ENCODE data around the gene PRELID1.
"Not testable (repeated sequence)": the region's sequence is repeated elsewhere in the genome, so short reads cannot be mapped to it uniquely, and the experiment has no call there.

Gene PRELID1

DNA sequence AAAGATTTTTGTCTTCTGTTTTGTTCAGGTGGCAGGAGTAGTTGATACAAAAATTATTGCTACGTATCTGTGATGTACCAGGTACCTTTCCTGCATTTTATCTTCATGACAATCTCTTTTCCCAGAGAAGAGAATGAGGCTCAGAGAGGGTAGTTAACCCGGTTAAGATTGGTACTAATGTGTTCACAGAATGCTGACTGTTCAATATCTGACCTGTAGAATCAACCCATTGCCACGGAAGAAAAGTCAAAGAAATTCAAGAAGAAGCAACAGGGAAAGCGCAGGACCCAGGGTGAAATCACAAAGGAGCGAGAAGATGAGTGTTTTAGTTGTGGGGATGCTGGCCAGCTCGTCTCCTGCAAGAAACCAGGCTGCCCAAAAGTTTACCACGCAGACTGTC, 11.9 kb upstream of the PRELID1 start:
- no peaks in the 10 kb centered on the region for H3K27me3 Mint-ChIP-seq
- DNase-seq (no peak), ATAC-seq (no peak)
- peaks cover 24% of the 10 kb centered on the region for H3K4me1 Mint-ChIP-seq
- no peaks in the 10 kb centered on the region for H3K9me3 Mint-ChIP-seq
- H3K27ac Mint-ChIP-seq, result no peak overlapping the region
- no peak overlapping the region for H3K4me3 Mint-ChIP-seq

DNA sequence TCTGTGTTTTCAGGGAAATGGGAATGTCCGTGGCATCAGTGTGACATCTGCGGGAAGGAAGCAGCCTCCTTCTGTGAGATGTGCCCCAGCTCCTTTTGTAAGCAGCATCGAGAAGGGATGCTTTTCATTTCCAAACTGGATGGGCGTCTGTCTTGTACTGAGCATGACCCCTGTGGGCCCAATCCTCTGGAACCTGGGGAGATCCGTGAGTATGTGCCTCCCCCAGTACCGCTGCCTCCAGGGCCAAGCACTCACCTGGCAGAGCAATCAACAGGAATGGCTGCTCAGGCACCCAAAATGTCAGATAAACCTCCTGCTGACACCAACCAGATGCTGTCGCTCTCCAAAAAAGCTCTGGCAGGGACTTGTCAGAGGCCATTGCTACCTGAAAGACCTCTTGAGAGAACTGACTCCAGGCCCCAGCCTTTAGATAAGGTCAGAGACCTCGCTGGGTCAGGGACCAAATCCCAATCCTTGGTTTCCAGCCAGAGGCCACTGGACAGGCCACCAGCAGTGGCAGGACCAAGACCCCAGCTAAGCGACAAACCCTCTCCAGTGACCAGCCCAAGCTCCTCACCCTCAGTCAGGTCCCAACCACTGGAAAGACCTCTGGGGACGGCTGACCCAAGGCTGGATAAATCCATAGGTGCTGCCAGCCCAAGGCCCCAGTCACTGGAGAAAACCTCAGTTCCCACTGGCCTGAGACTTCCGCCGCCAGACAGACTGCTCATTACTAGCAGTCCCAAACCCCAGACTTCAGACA, 9.6 kb upstream of the PRELID1 start:
- DNase-seq (no peak), ATAC-seq (no peak)
- Mint-ChIP-seq H3K27ac (peak overlapping the region; percentile 19 to 40), H3K4me1 (peaks cover 42% of the 10 kb centered on the region), H3K27me3 (no peaks in the 10 kb centered on the region), H3K9me3 (no peaks in the 10 kb centered on the region), H3K4me3 (no peak overlapping the region)

DNA sequence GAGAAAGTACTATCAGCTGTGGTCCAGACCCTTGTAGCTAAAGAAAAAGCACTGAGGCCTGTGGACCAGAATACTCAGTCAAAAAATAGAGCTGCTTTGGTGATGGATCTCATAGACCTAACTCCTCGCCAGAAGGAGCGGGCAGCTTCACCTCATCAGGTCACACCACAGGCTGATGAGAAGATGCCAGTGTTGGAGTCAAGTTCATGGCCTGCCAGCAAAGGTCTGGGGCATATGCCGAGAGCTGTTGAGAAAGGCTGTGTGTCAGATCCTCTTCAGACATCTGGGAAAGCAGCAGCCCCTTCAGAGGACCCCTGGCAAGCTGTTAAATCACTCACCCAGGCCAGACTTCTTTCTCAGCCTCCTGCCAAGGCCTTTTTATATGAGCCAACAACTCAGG, 9.0 kb upstream of the PRELID1 start:
- ATAC-seq, result no peak
- Mint-ChIP-seq H3K9me3 (no peaks in the 10 kb centered on the region), H3K4me1 (peaks cover 48% of the 10 kb centered on the region), H3K27ac (no peak overlapping the region), H3K27me3 (no peaks in the 10 kb centered on the region), H3K4me3 (no peak overlapping the region)
- no peak for DNase-seq

DNA sequence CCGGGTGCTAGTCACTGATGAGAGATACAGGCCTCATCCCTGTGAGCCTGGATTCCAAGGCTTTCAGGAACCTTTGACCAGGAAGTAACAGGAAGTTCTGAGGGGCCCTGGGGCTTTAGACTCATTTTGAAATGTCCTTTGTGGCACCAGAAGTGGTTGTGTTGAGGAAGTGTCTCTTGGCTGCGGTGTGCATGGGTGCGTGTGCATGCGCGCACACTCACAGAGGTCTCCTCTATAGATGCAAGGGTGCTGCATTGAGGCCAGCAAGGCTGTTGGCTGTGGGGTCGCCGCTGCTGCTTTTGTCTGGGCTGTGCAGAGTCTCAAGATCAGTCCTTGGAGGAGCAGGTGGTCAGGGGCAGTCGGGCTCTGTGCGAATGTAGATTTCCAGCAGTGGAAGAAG, 7.7 kb upstream of the PRELID1 start:
- peak overlapping the region; percentile 23 to 76 for H3K27ac Mint-ChIP-seq
- H3K9me3 Mint-ChIP-seq, result no peaks in the 10 kb centered on the region
- peak overlapping the region in 1 of 2 donors; percentile 37 for H3K4me3 Mint-ChIP-seq
- peaks cover 61% of the 10 kb centered on the region for H3K4me1 Mint-ChIP-seq
- DNase-seq (no peak), ATAC-seq (no peak)
- H3K27me3 Mint-ChIP-seq, result no peaks in the 10 kb centered on the region

DNA sequence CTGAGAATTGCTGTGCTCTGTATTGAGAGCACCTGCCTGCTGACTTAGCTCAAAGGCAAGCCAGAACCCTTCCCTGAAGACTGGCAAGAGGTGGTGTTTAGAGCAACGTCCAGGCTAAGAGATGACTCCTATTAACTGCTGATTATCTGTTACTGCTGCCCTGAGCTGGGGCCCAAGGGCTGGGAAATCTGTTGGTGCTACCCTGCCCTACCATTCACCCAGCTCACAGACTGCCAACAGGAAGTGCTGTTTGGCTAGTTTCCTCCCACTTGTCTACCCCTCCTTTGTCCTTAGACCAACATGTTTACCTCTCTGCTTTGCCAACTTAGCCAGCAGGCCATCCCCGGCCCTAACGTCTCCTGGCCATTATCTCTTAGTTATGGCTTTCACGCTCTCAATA, 7.0 kb upstream of the PRELID1 start:
- ATAC-seq (no peak), DNase-seq (no peak)
- Mint-ChIP-seq H3K27me3 (no peaks in the 10 kb centered on the region), H3K4me1 (peaks cover 68% of the 10 kb centered on the region), H3K9me3 (no peaks in the 10 kb centered on the region), H3K4me3 (peak overlapping the region in 1 of 2 donors; percentile 5), H3K27ac (peak overlapping the region; percentile 52 to 76)

DNA sequence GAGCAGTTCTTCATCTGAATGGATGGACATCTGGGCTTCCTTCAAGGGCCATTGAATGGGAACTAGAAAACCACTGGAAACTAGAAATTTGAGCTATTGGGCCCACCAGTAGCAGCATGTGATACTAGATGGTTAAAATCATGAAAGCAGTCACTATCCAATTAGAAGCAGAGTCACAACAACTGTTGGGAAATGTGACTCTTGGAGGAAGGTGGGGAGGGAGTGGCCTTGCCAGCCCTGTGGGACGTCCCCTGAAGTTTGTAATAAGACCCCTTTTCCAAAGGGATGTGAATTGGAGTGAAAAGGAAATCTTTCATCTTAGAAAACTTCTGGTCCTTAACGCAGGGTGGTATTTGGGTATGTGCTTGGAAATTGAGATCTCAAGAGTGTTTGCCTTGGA, 5.7 kb upstream of the PRELID1 start:
- Mint-ChIP-seq H3K27ac (no peak overlapping the region), H3K9me3 (no peaks in the 10 kb centered on the region), H3K27me3 (no peaks in the 10 kb centered on the region), H3K4me1 (peaks cover 79% of the 10 kb centered on the region), H3K4me3 (no peak overlapping the region)
- no peak for ATAC-seq
- no peak for DNase-seq

DNA sequence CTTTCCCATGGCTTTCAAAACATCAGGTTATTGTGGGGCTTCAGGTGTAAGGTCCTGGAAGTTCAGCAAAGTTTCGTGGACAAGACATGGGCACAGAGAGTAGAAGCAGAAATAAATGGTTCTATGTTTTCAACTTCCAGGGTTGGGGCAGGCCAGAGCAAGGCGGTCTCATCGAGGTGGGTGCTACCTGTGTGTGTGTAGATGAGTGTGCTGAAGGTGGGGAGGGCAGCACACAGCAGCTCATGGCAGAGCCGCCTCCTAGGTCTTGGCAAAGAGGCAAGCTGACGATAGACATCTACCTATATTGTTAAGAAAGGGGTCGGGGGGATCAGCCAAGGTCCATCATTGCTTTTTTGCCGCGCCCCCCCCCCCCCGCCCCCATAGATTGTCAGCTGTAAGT, 3.9 kb upstream of the PRELID1 start:
- peaks cover 82% of the 10 kb centered on the region for H3K4me1 Mint-ChIP-seq
- H3K4me3 Mint-ChIP-seq, result no peak overlapping the region
- no peaks in the 10 kb centered on the region for H3K27me3 Mint-ChIP-seq
- no peak for DNase-seq
- H3K9me3 Mint-ChIP-seq, result no peaks in the 10 kb centered on the region
- no peak for ATAC-seq
- peak overlapping the region in 1 of 2 donors; percentile 47 for H3K27ac Mint-ChIP-seq

DNA sequence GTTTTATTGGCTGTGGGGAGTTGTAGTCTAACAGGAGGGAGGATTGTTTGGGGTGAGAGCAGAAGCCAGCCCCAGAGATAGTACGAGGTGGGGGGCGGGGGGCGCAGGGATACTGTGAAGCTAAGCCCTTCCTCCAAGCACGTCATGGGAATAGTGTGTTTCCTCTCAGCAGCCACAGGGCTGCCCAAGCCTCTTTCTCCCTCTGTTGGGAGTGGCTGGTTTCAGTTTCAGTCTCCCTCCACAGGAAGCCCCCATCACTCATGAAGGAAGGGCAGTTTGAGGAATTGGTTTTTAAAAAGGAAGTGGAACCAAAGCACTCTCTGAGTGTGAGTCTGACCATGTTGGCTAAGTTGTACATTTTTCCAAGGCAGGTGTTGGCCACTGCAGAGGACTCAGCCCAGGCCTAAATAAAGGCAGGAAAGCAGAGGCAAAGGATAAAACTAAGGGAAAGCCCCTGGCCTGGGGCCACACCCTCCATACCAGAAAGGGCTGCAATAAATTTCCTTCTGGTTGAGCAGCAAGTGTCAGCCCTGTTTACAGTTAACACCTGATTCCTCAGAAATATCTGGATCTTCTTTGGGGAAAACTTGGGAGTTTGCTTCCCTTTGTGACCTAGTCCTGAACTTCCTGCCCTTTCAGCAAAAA, 3.2 kb upstream of the PRELID1 start:
- Mint-ChIP-seq H3K27ac (peak overlapping the region; percentile 88 to 91), H3K9me3 (no peaks in the 10 kb centered on the region), H3K4me1 (peaks cover 84% of the 10 kb centered on the region), H3K4me3 (peak overlapping the region; percentile 65 to 88), H3K27me3 (no peaks in the 10 kb centered on the region)
- DNase-seq (peak in 1 of 2 donors; percentile 51), ATAC-seq (peak; percentile 46)

DNA sequence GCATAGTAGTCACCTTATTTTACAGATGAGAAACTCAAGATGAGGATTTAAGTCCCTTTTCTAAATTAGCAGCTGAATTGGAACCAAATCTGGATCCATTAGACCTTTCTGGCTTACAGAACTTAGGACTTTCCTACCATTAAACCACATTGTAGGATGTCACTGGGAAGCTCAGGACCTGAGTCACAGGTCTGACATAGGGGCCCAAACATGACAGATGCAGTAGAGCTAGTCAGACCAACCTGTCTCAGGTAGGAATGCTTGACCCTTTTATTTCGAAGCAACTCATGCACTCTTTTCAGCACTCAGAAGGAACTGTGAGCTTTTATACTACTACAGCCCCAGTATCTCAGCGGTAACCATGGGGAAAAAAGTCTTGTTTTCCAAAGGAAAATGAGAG, 2.6 kb upstream of the PRELID1 start:
- H3K27me3 Mint-ChIP-seq, result no peaks in the 10 kb centered on the region
- peak overlapping the region in 1 of 2 donors; percentile 33 for H3K27ac Mint-ChIP-seq
- ATAC-seq (no peak), DNase-seq (no peak)
- peak overlapping the region; percentile 65 to 88 for H3K4me3 Mint-ChIP-seq
- peaks cover 84% of the 10 kb centered on the region for H3K4me1 Mint-ChIP-seq
- no peaks in the 10 kb centered on the region for H3K9me3 Mint-ChIP-seq

DNA sequence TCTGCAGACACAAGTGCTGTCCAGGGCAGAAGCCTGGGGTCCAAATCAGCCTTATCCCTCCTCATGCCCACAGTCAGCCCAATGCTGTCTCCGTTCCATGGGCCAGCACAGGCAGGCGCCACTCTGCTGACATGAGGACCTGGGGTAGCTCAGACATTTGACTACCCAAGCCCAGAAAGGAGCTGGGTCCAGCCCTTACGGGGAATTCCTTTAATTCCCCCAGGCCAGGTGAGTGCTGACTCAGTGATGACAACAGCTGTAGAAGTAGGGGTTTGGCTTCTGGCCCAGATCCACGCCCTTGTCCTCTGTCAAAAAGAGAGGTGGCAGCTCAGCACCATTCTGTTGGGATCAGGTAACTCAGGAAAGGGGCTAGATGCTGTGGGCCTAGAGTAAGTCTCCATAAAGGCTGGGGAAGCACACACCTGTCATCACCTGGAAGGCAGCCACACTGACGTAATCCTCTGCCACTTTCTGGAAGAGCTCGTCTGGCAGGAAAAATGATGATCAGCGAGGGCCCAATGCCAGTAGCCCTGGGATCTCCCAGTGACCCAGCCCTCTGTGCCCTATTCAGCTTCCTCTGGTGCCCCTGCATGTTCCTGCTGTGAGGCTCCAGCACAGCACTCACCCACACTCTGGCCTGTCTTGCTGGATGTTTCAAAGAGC, 2.0 kb upstream of the PRELID1 start:
- peaks cover 84% of the 10 kb centered on the region for H3K4me1 Mint-ChIP-seq
- ATAC-seq, result no peak
- no peak for DNase-seq
- no peaks in the 10 kb centered on the region for H3K27me3 Mint-ChIP-seq
- H3K9me3 Mint-ChIP-seq, result no peaks in the 10 kb centered on the region
- peak overlapping the region in 1 of 2 donors; percentile 95 for H3K27ac Mint-ChIP-seq
- peak overlapping the region; percentile 88 to 90 for H3K4me3 Mint-ChIP-seq

DNA sequence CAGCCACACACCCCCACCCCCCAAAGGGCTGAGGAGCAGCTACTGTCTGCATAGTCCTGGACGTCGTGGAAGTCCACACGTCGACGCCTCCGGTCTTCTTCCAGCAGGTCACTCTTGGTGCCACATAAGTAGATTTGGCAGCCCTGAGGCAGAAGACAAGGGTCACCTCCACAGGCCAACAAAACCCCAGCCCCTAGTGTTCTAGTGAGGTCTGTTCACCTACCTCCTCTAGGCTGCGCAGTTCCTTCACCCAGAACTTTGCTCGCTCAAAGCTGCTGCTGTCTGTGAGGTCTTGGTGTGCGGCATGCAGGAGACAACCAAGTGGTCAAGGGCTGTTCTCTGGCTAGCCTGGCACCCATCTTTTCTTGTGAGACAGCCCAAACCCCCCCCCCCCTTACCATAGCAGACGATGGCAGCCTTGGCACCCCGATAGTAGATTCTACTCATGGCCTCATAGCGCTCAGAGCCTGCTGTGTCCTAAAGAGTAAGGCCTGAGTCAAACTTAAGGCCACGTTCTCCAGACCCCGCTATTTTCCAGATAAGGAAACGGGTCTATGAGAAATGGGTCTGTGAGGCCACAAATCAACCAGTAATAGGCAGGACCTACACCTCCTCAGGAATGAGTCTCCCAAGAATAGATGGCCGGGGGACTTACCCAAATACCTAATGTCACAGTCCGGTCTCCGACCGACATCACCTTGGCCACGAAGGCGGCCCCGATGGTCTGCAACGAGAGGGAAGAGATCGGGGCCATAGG, 1.1 kb upstream of the PRELID1 start:
- Mint-ChIP-seq H3K9me3 (no peaks in the 10 kb centered on the region), H3K4me1 (peaks cover 79% of the 10 kb centered on the region), H3K4me3 (peak overlapping the region; percentile 88 to 90), H3K27ac (peak overlapping the region; percentile 65 to 95), H3K27me3 (no peaks in the 10 kb centered on the region)
- DNase-seq (no peak), ATAC-seq (no peak)

DNA sequence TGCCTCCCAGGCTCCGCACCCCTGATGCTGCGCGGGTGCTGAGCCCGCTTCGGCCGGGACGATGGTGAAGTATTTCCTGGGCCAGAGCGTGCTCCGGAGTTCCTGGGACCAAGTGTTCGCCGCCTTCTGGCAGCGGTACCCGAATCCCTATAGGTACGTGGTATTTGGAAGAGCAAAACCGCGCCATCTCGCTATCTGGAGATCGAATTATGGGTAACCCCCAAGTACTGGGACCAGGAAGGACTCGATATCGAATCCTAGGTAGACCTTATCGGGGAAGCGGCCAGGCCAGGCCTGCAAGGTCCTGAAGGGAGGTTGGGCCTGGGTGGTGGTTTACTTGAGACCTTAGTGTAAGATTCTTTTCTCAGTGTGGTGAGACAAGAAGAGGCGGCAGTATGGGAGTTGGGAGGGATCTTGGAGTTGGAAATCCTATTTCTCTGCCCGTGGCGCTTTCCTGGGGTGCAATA, 359 bp downstream of the PRELID1 start:
- peak overlapping the region; percentile 88 to 90 for H3K4me3 Mint-ChIP-seq
- no peaks in the 10 kb centered on the region for H3K9me3 Mint-ChIP-seq
- H3K27me3 Mint-ChIP-seq, result no peaks in the 10 kb centered on the region
- DNase-seq (no peak), ATAC-seq (peak; percentile 24)
- H3K27ac Mint-ChIP-seq, result peak overlapping the region; percentile 80 to 92
- peaks cover 75% of the 10 kb centered on the region for H3K4me1 Mint-ChIP-seq

DNA sequence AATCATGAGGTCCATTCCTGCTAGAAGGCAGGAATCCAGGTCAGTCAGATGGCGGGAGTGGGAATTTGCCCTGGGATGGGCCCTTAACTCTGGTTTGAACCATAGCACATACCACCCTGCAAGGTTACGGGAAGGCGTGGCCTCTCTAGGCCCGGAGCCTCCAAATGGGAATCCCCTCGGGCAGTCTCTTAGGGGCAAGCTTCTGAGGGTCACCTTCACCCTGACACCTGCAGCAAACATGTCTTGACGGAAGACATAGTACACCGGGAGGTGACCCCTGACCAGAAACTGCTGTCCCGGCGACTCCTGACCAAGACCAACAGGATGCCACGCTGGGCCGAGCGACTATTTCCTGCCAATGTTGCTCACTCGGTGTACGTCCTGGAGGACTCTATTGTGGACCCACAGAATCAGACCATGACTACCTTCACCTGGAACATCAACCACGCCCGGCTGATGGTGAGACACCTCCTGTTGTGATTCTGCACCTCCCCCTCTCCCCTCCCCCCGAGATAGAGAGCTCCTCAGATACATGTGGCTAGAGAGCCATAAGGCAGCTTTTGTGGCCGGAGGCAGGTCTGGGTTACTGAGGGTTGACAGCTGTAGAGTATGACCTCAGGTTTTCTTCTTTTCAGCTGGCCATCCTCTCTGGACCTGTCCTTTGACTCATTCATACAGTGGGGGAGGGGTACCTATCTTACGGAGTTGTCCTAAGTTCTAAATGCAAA, 957 bp downstream of the PRELID1 start:
- Mint-ChIP-seq H3K27ac (peak overlapping the region; percentile 80 to 92), H3K9me3 (no peaks in the 10 kb centered on the region), H3K4me3 (peak overlapping the region; percentile 88 to 90), H3K27me3 (no peaks in the 10 kb centered on the region), H3K4me1 (peaks cover 75% of the 10 kb centered on the region)
- no peak for ATAC-seq
- DNase-seq, result peak in 1 of 2 donors; percentile 36

DNA sequence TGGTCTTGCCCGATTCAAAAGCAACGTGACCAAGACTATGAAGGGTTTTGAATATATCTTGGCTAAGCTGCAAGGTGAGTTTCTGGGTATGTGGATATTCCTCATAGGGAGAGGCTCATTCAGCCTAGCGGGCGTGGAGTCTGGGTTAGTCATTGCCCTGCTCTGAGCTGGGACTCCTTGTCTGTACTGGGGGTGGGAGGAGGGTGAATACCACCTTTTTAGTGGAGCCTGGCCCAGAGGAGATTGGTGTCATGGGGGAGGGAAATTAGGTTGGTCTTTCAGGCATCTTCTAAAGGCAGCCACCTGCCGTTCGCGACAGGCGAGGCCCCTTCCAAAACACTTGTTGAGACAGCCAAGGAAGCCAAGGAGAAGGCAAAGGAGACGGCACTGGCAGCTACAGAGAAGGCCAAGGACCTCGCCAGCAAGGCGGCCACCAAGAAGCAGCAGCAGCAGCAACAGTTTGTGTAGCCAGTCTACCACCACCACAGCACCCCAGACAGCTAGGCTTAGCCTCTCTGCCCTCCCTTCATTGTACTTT, 2.6 kb downstream of the PRELID1 start:
- Mint-ChIP-seq H3K4me1 (peaks cover 74% of the 10 kb centered on the region), H3K27ac (peak overlapping the region in 1 of 2 donors; percentile 27), H3K4me3 (peak overlapping the region in 1 of 2 donors; percentile 38)
- not testable (repeated sequence) for ATAC-seq, H3K27me3 Mint-ChIP-seq, H3K9me3 Mint-ChIP-seq, DNase-seq

Data from stimulated activated naive CD8-positive, alpha-beta T cell treated with anti-CD3 and anti-CD28 coated beads, Interleukin-15, amount 100 ng/mL, for 72 hours (primary cell).